ENCODE measurements around the gene LHFPL2. TPM values are rescaled to one million over a fixed set of nuclear protein-coding genes. Genes with fewer than 3 reads are reported as not detected.
"Not testable (repeated sequence)": the region's sequence is repeated elsewhere in the genome, so short reads cannot be mapped to it uniquely, and the experiment has no call there.

LHFPL2 gene
- total RNA-seq, 2 experiments from 2014 or later = 0.20 TPM; not detected in 1

DNA sequence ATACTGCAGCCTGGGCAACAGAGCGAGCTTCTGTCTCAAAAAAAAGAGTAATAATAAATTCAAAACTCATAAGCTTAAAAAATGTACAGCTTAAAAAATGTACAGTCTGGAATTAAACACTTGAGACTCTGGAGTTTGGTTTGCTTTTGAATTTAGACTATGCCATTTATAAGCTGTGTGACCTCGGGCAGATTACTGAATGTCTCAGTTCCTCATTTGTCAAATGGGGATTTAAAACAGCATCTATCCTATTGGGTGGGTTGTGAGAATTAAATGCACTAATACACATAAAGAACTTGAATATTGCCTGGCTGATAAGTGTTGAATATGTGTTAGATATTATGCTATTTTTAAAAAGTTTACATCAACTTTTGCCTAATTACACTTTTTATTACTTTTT lies 189.7 kb downstream of the LHFPL2 start:
- Mint-ChIP-seq H3K27ac (no peak overlapping the region), H3K4me3 (no peak overlapping the region), H3K27me3 (no peaks in the 10 kb centered on the region), H3K36me3 (ENCODE audit: low read depth) (peaks cover 36% of the 10 kb centered on the region), H3K4me1 (ENCODE audit: low read depth) (peaks cover 12% of the 10 kb centered on the region), H3K9me3 (no peaks in the 10 kb centered on the region)
- DNase-seq (no peak), ATAC-seq (no peak)
- CTCF ChIA-PET = interaction anchor here (1.2 kb wide), 1 partner anchor 8 kb away, joined by 3 read pairs; no protein-coding TSS in a partner anchor
- intact Hi-C loops (cut with micrococcal nuclease) = no loop called here
- TF ChIP-seq, protein P1, sequence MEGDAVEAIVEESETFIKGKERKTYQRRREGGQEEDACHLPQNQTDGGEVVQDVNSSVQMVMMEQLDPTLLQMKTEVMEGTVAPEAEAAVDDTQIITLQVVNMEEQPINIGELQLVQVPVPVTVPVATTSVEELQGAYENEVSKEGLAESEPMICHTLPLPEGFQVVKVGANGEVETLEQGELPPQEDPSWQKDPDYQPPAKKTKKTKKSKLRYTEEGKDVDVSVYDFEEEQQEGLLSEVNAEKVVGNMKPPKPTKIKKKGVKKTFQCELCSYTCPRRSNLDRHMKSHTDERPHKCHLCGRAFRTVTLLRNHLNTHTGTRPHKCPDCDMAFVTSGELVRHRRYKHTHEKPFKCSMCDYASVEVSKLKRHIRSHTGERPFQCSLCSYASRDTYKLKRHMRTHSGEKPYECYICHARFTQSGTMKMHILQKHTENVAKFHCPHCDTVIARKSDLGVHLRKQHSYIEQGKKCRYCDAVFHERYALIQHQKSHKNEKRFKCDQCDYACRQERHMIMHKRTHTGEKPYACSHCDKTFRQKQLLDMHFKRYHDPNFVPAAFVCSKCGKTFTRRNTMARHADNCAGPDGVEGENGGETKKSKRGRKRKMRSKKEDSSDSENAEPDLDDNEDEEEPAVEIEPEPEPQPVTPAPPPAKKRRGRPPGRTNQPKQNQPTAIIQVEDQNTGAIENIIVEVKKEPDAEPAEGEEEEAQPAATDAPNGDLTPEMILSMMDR (IDR thresholded peaks at IDR 0.05) = no peak
- POLR2A ChIA-PET = interaction anchor here (0.6 kb wide), 1 partner anchor 114 kb away, joined by 3 read pairs; no protein-coding TSS in a partner anchor

DNA sequence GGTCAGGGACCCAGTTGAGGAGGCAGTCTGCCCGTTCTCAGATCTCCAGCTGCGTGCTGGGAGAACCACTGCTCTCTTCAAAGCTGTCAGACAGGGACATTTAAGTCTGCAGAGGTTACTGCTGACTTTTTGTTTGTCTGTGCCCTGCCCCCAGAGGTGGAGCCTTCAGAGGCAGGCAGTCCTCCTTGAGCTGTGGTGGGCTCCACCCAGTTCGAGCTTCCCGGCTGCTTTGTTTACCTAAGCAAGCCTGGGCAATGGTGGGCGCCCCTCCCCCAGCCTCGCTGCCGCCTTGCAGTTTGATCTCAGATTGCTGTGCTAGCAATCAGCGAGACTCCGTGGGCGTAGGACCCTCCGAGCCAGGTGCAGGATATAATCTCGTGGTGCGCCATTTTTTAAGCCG lies 191.1 kb downstream of the LHFPL2 start:
- DNase-seq; H3K4me3 Mint-ChIP-seq; ATAC-seq; H3K27me3 Mint-ChIP-seq; H3K9me3 Mint-ChIP-seq; POLR2A ChIA-PET; H3K27ac Mint-ChIP-seq; intact Hi-C loops (cut with micrococcal nuclease): not testable (repeated sequence)
- H3K4me1 Mint-ChIP-seq (ENCODE audit: low read depth) = peaks cover 12% of the 10 kb centered on the region
- CTCF ChIA-PET = interaction anchor here (1.1 kb wide), 1 partner anchor 97 kb away, joined by 3 read pairs; the partner anchor contains the start of gene SCAMP1
- H3K36me3 Mint-ChIP-seq (ENCODE audit: low read depth) = peaks cover 30% of the 10 kb centered on the region

DNA sequence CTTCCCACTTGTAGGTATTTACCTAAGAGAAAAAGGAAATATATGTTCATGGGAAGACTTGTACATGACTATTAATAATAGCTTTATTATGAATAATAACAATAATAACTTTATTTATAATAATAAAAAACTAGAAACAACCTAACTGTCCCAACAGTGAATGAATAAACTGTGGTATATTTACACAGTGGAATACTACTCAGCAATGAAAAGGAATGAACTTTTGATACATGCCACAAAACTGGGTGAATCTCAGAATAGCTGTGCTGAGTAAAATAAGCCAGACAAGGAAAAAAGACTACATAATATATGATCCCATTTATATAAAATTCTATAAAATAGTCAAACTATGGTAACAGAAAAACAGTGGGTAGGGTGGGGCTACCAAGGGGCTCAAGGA lies 199.5 kb downstream of the LHFPL2 start:
- ChIA-PET POLR2A (no interaction called here), CTCF (no interaction called here)
- no peak overlapping the region for H3K4me3 Mint-ChIP-seq
- DNase-seq (no peak), ATAC-seq (no peak)
- TF ChIP-seq, protein P1 (IDR thresholded peaks at IDR 0.05) = no peak
- peaks cover 20% of the 10 kb centered on the region for H3K36me3 Mint-ChIP-seq (ENCODE audit: low read depth)
- H3K9me3 Mint-ChIP-seq = peaks cover 2% of the 10 kb centered on the region
- no peak overlapping the region for H3K27ac Mint-ChIP-seq
- no peaks in the 10 kb centered on the region for H3K27me3 Mint-ChIP-seq
- no peaks in the 10 kb centered on the region for H3K4me1 Mint-ChIP-seq (ENCODE audit: low read depth)
- intact Hi-C loops (cut with micrococcal nuclease) = no loop called here

DNA sequence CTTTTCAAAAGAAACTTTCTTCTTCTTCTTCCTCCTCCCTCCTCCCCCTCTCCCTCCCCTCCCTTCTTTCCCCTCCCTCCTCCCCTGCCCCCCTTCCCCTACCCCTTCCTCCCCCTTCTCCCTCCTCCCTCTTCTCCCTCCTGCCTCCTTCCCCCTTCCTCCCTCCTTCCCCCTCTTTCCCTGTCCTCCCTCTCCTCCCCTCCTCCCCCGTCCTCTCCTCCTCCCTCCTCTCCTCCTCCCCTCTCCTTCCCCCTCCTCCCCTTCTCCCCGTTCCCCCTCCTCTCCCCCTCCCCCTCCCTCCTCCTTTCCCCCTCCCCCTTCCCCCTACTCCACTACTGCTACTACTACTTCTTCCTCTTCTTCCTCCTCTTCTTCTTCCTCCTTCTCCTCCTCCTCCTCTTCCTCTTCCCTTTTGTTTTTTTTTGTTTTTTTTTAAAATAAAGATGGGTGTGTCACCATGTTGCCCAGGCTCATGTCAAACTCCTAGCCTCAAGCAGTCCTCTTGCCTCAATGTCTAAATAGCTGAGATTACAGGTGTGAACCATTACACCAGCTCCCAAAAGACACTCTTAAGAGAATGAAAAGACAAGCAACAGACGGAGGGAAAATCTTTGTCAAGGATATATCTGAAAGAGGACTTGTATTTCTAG lies 200.7 kb downstream of the LHFPL2 start:
- intact Hi-C loops (cut with micrococcal nuclease) = no loop called here
- TF ChIP-seq, protein P1 (IDR thresholded peaks at IDR 0.05) = no peak

More for the DNA sequence above, 200.7 kb downstream of the LHFPL2 start:
- ATAC-seq = no peak
- Mint-ChIP-seq H3K36me3 (ENCODE audit: low read depth) (peaks cover 24% of the 10 kb centered on the region), H3K27ac (no peak overlapping the region), H3K4me3 (no peak overlapping the region), H3K4me1 (ENCODE audit: low read depth) (no peaks in the 10 kb centered on the region), H3K27me3 (no peaks in the 10 kb centered on the region), H3K9me3 (peaks cover 4% of the 10 kb centered on the region)
- no peak for DNase-seq
- ChIA-PET POLR2A (no interaction called here), CTCF (no interaction called here)

All from activated CD8-positive, alpha-beta T cell treated with anti-CD3 and anti-CD28 coated beads for 36 hours (primary cell).